HEK293 (cell line): ENCODE results near the gene ZFHX3.

ENCODE experiments used
- CTCF ChIA-PET: fragments of 350-600 bp; formaldehyde crosslinking; extraction: SDS; loops from one replicate; lab custom pipeline; 2021; ENCODE audit warnings: antibody characterized with exemption; lab: Yijun Ruan, JAX
- POLR2A ChIA-PET: fragments of 300-600 bp; formaldehyde crosslinking; extraction: SDS; loops from one replicate; lab custom pipeline; 2020; ENCODE audit warnings: antibody characterized with exemption, inconsistent platforms; lab: Yijun Ruan, JAX
- H3K27ac ChIP-seq: fragments of 200-500 bp; sonication (Bioruptor generic); 2 replicates; pipeline ENCODE4 v1.5.1; 2014; ENCODE audit warnings: low read depth, low read length, control low read depth, inconsistent platforms; ENCODE audit errors: extremely low read depth
- H3K36me3 ChIP-seq, 2 experiments: fragments of 200-500 bp in 1 of 2; sonication (Bioruptor generic) in 1 of 2; 1 replicate in 1 of 2; 2 replicates in 1 of 2; pipeline ENCODE4 v1.5.1; 2014 to 2017; ENCODE audit warnings: inconsistent platforms in 2 of 2, low read length in 2 of 2; ENCODE audit not compliant: control insufficient read depth in 2 of 2, insufficient read depth in 1 of 2
- H3K4me1 ChIP-seq: fragments of 200-500 bp; sonication (Bioruptor generic); 2 replicates; pipeline ENCODE4 v1.5.1; 2014; ENCODE audit warnings: mild to moderate bottlenecking, low read length, inconsistent platforms; ENCODE audit not compliant: control insufficient read depth, insufficient read depth
- H3K4me3 ChIP-seq: 2 replicates; pipeline ENCODE4 v1.5.1; 2011; ENCODE audit warnings: low read depth, mild to moderate bottlenecking, control low read depth, low read length, moderate library complexity
- H3K9me3 ChIP-seq: fragments of 200-500 bp; sonication (Bioruptor generic); 2 replicates; pipeline ENCODE4 v1.5.1; 2014; ENCODE audit warnings: low read depth, low read length, inconsistent platforms; ENCODE audit not compliant: control insufficient read depth, insufficient read depth
- GFI1B ChIP-seq: fragments of 450-650 bp; formaldehyde crosslinking; IDR thresholded peaks from 2 replicates; pipeline ENCODE4 v1.5.1; 2016; ENCODE audit warnings: missing biosample characterization, missing genetic modification characterization
- GLIS2 ChIP-seq: fragments of 450-650 bp; formaldehyde crosslinking; IDR thresholded peaks from 2 replicates; pipeline ENCODE4 v1.5.1; 2016; ENCODE audit warnings: missing biosample characterization, missing genetic modification characterization
- IKZF3 ChIP-seq: fragments of 450-650 bp; IDR thresholded peaks from 2 replicates; pipeline ENCODE4 v1.5.0; 2018; ENCODE audit warnings: missing biosample characterization, mild to moderate bottlenecking, missing genetic modification characterization, moderate library complexity
- KLF1 ChIP-seq: fragments of 450-650 bp; formaldehyde crosslinking; IDR thresholded peaks from 2 replicates; pipeline ENCODE4 v1.5.1; 2016; ENCODE audit warnings: missing biosample characterization, missing genetic modification characterization
- KLF10 ChIP-seq: fragments of 450-650 bp; IDR thresholded peaks from 2 replicates; pipeline ENCODE4 v1.5.1; 2018; ENCODE audit warnings: missing biosample characterization, mild to moderate bottlenecking, missing genetic modification characterization
- MZF1 ChIP-seq: fragments of 450-650 bp; formaldehyde crosslinking; IDR thresholded peaks from 2 replicates; pipeline ENCODE4 v1.5.1; 2017; ENCODE audit warnings: missing biosample characterization, missing genetic modification characterization, borderline replicate concordance
- OVOL3 ChIP-seq: fragments of 450-650 bp; formaldehyde crosslinking; IDR thresholded peaks from 2 replicates; pipeline ENCODE4 v1.5.1; 2016; ENCODE audit warnings: missing biosample characterization, missing genetic modification characterization
- RBAK ChIP-seq: fragments of 450-650 bp; formaldehyde crosslinking; IDR thresholded peaks from 2 replicates; pipeline ENCODE4 v1.5.1; 2016; ENCODE audit warnings: missing biosample characterization, missing genetic modification characterization
- TRIM28 ChIP-seq: IDR thresholded peaks from 2 replicates; pipeline ENCODE4 v1.6.1; 2011; ENCODE audit warnings: low read length, control low read depth, borderline replicate concordance
- ZBTB1 ChIP-seq: fragments of 450-650 bp; formaldehyde crosslinking; IDR thresholded peaks from 2 replicates; pipeline ENCODE4 v1.5.1; 2016; ENCODE audit warnings: missing biosample characterization, missing genetic modification characterization
- ZBTB20 ChIP-seq: fragments of 450-650 bp; formaldehyde crosslinking; IDR thresholded peaks from 2 replicates; pipeline ENCODE4 v1.5.1; 2016; ENCODE audit warnings: missing biosample characterization, missing genetic modification characterization
- ZEB2 ChIP-seq: fragments of 450-650 bp; formaldehyde crosslinking; IDR thresholded peaks from 2 replicates; pipeline ENCODE4 v1.5.1; 2016; ENCODE audit warnings: missing biosample characterization, missing genetic modification characterization
- ZFP37 ChIP-seq: fragments of 450-650 bp; formaldehyde crosslinking; IDR thresholded peaks from 2 replicates; pipeline ENCODE4 v1.5.1; 2016; ENCODE audit warnings: missing biosample characterization, missing genetic modification characterization
- ZNF140 ChIP-seq: fragments of 450-650 bp; formaldehyde crosslinking; IDR thresholded peaks from 2 replicates; pipeline ENCODE4 v1.5.1; 2016; ENCODE audit warnings: missing biosample characterization, missing genetic modification characterization
- ZNF157 ChIP-seq: fragments of 450-650 bp; formaldehyde crosslinking; IDR thresholded peaks from 2 replicates; pipeline ENCODE4 v1.5.1; 2016; ENCODE audit warnings: missing biosample characterization, missing genetic modification characterization
- ZNF202 ChIP-seq: fragments of 450-650 bp; formaldehyde crosslinking; IDR thresholded peaks from 2 replicates; pipeline ENCODE4 v1.5.1; 2016; ENCODE audit warnings: missing biosample characterization, missing genetic modification characterization, borderline replicate concordance
- ZNF341 ChIP-seq: fragments of 450-650 bp; formaldehyde crosslinking; IDR thresholded peaks from 2 replicates; pipeline ENCODE4; 2016; ENCODE audit warnings: low read depth, missing biosample characterization, missing genetic modification characterization
- ZNF558 ChIP-seq: fragments of 450-650 bp; formaldehyde crosslinking; IDR thresholded peaks from 2 replicates; pipeline ENCODE4 v1.5.1; 2016; ENCODE audit warnings: missing biosample characterization, missing genetic modification characterization
- ZNF670 ChIP-seq: fragments of 450-650 bp; formaldehyde crosslinking; IDR thresholded peaks from 2 replicates; pipeline ENCODE4 v1.5.1; 2016; ENCODE audit warnings: missing biosample characterization, missing genetic modification characterization, low read depth
- ZNF777 ChIP-seq: fragments of 450-650 bp; formaldehyde crosslinking; IDR thresholded peaks from 2 replicates; pipeline ENCODE4 v1.5.1; 2017; ENCODE audit warnings: missing biosample characterization, missing genetic modification characterization, borderline replicate concordance
- ZSCAN16 ChIP-seq: fragments of 450-650 bp; formaldehyde crosslinking; IDR thresholded peaks from 2 replicates; pipeline ENCODE4 v1.5.1; 2016; ENCODE audit warnings: missing biosample characterization, missing genetic modification characterization
- TF ChIP-seq, protein P1 (sequence below): fragments of 450-650 bp; formaldehyde crosslinking; optimal IDR thresholded peaks from 2 replicates; pipeline ENCODE3; 2016; ENCODE audit warnings: missing biosample characterization, mild to moderate bottlenecking, missing genetic modification characterization
- TF ChIP-seq, protein P2 (sequence below): fragments of 450-650 bp; formaldehyde crosslinking; IDR thresholded peaks from 2 replicates; pipeline ENCODE4 v1.5.1; 2017; ENCODE audit warnings: missing biosample characterization, missing genetic modification characterization
- TF ChIP-seq, protein P3 (sequence below): fragments of 450-650 bp; formaldehyde crosslinking; IDR thresholded peaks from 2 replicates; pipeline ENCODE4 v1.5.1; 2016; ENCODE audit warnings: missing biosample characterization, missing genetic modification characterization
- TF ChIP-seq, protein P4 (sequence below): fragments of 450-650 bp; formaldehyde crosslinking; IDR thresholded peaks from 2 replicates; pipeline ENCODE4 v1.5.1; 2016; ENCODE audit warnings: missing biosample characterization, missing genetic modification characterization, low read depth

ZFHX3 gene

DNA sequence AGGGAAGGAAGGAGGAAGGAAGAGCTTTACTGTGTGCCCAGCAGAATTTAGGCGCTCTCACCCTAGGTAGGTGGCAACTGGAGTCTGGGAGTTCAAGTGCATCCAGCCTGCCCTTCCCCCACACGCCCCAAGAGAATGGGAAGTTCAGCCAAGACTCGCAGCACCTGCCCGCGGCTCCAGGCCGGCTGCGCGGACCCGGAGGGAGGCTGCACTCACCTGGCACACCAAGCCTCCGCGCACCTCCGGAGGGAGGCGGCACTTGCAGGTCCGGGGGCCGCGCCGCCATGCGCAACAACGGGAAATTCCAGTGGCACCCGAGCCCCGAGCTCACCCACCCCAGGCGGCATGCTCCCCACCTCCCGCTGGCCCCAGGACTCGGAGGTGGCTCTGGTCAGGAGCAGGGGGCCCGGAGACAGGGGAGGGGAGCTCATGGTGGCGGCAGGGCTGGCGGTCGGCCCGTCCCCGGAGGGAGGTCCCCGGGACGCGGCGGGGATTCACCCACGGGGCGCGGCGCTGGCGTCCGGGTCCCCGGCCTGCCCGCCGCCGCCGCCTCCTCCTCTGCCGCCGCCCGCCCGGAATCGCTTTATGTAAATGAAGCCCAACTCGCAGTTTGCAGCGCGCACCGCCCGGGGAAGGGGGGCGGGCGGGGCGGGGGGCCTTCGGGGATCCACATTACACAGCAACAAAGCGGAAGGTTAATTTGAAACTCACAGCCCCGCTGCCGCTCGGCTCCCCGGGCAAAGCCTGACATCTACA lies at the start of gene ZFHX3 (continued):
- TF ChIP-seq ZNF341 (tag by site-specific recombination) (peak; percentile 99), KLF1 (0 out of 2 replicates have a peak, but pooled peaks have one; percentile 25), ZNF670 (tag by site-specific recombination) (no peak), ZNF558 (tag by site-specific recombination) (no peak)
- TF ChIP-seq, protein P1, sequence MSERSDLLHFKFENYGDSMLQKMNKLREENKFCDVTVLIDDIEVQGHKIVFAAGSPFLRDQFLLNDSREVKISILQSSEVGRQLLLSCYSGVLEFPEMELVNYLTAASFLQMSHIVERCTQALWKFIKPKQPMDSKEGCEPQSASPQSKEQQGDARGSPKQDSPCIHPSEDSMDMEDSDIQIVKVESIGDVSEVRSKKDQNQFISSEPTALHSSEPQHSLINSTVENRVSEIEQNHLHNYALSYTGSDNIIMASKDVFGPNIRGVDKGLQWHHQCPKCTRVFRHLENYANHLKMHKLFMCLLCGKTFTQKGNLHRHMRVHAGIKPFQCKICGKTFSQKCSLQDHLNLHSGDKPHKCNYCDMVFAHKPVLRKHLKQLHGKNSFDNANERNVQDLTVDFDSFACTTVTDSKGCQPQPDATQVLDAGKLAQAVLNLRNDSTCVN (tag by site-specific recombination): peak; percentile 80
- TF ChIP-seq, all 188 proteins: peak for 40

DNA sequence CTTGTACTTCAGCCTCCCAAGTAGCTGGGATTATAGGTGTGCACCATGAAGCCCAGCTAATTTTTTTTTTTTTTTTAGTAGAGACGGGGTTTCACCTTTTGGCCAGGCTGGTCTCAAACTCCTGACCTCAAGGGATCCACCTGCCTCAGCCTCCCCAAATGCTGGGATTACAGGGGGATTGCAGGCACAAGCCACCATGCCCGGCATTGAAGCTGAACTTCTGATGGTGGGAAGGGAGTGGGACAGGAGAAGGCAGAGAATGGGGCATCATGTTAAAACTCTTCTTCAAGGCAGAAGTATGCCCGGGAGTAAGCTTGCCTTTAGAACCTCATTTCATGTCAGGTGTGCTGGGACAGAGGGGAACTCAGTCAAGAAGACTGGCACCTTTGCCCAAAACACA lies 48.6 kb upstream of the ZFHX3 start:
- CTCF ChIA-PET: interaction anchor here (0.6 to 1.1 kb wide), 4 partner anchors 27 to 77 kb away, joined by 3 read pairs; no protein-coding TSS in a partner anchor
- no peak overlapping the region for H3K4me3 ChIP-seq
- TF ChIP-seq, protein P2, sequence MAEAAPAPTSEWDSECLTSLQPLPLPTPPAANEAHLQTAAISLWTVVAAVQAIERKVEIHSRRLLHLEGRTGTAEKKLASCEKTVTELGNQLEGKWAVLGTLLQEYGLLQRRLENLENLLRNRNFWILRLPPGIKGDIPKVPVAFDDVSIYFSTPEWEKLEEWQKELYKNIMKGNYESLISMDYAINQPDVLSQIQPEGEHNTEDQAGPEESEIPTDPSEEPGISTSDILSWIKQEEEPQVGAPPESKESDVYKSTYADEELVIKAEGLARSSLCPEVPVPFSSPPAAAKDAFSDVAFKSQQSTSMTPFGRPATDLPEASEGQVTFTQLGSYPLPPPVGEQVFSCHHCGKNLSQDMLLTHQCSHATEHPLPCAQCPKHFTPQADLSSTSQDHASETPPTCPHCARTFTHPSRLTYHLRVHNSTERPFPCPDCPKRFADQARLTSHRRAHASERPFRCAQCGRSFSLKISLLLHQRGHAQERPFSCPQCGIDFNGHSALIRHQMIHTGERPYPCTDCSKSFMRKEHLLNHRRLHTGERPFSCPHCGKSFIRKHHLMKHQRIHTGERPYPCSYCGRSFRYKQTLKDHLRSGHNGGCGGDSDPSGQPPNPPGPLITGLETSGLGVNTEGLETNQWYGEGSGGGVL (tag by site-specific recombination): no peak
- no peak for TF ChIP-seq GLIS2 (tag by site-specific recombination)
- TF ChIP-seq IKZF3 (tag by site-specific recombination): no peak
- TF ChIP-seq, protein P3, sequence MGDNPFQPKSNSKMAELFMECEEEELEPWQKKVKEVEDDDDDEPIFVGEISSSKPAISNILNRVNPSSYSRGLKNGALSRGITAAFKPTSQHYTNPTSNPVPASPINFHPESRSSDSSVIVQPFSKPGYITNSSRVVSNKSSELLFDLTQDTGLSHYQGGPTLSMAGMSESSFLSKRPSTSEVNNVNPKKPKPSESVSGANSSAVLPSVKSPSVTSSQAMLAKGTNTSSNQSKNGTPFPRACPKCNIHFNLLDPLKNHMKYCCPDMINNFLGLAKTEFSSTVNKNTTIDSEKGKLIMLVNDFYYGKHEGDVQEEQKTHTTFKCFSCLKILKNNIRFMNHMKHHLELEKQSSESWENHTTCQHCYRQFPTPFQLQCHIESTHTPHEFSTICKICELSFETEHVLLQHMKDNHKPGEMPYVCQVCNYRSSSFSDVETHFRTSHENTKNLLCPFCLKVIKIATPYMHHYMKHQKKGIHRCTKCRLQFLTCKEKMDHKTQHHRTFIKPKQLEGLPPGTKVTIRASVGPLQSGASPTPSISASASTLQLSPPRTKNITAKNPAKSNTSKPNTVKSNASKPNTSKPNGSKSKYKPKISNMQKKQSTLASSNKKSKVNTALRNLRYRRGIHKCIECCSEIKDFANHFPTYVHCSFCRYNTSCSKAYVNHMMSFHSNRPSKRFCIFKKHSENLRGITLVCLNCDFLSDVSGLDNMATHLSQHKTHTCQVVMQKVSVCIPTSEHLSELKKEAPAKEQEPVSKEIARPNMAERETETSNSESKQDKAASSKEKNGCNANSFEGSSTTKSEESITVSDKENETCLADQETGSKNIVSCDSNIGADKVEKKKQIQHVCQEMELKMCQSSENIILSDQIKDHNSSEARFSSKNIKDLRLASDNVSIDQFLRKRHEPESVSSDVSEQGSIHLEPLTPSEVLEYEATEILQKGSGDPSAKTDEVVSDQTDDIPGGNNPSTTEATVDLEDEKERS: no peak
- TF ChIP-seq KLF1: no peak
- no peak for TF ChIP-seq ZFP37 (tag by site-specific recombination)
- no peak for TF ChIP-seq ZNF202 (tag by site-specific recombination)
- no peak for TF ChIP-seq RBAK (tag by site-specific recombination)
- TF ChIP-seq TRIM28: no peak
- no peak for TF ChIP-seq ZSCAN16 (tag by site-specific recombination)
- no peak for TF ChIP-seq ZNF157 (tag by site-specific recombination)
- no peaks in the 10 kb centered on the region for H3K36me3 ChIP-seq
- peak overlapping the region; percentile 86 for H3K27ac ChIP-seq
- H3K4me1 ChIP-seq: peaks cover 31% of the 10 kb centered on the region
- no peaks in the 10 kb centered on the region for H3K9me3 ChIP-seq
- POLR2A ChIA-PET: interaction anchor here (1.6 kb wide), 1 partner anchor 16 kb away, joined by 3 read pairs; no protein-coding TSS in a partner anchor

DNA sequence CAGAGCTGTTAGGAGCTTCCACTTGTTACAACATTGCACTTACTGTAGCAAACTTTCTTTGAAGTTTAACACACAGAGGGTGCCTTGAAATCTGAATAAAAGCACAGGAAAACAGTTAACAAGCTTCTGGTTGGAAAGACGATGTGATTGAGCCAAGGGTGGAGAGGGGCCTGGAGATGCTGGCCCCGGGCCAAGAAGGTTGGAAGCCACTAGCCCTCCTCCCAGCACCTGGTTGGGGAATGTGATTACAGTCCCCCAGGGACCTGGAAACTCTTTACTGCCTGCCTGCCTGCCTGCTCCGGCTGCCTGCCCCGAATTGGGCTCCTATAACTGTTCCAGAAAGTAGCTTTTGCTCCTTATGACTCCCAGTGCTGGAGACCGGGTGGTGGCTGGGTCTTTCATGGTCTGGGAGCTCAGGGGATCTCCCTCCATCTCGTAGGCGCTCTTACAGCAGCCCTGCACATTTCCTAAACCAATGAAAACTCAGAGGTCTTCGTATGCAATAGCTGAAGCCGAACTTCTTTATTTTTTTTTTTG lies 48.0 kb upstream of the ZFHX3 start:
- peak overlapping the region; percentile 86 for H3K27ac ChIP-seq
- H3K36me3 ChIP-seq: no peaks in the 10 kb centered on the region
- no peaks in the 10 kb centered on the region for H3K9me3 ChIP-seq
- no peak overlapping the region for H3K4me3 ChIP-seq
- peaks cover 31% of the 10 kb centered on the region for H3K4me1 ChIP-seq
- CTCF ChIA-PET: interaction anchor here (0.6 to 1.1 kb wide), 6 partner anchors 26 to 724 kb away, joined by 3 to 6 read pairs (median 4); no protein-coding TSS in a partner anchor
- POLR2A ChIA-PET: interaction anchor here (1.6 kb wide), 1 partner anchor 16 kb away, joined by 3 read pairs; no protein-coding TSS in a partner anchor
- peak; percentile 65 for TF ChIP-seq ZEB2
- TF ChIP-seq OVOL3: peak; percentile 50; the same call in 1 of the 2 replicates
- TF ChIP-seq, protein P4, sequence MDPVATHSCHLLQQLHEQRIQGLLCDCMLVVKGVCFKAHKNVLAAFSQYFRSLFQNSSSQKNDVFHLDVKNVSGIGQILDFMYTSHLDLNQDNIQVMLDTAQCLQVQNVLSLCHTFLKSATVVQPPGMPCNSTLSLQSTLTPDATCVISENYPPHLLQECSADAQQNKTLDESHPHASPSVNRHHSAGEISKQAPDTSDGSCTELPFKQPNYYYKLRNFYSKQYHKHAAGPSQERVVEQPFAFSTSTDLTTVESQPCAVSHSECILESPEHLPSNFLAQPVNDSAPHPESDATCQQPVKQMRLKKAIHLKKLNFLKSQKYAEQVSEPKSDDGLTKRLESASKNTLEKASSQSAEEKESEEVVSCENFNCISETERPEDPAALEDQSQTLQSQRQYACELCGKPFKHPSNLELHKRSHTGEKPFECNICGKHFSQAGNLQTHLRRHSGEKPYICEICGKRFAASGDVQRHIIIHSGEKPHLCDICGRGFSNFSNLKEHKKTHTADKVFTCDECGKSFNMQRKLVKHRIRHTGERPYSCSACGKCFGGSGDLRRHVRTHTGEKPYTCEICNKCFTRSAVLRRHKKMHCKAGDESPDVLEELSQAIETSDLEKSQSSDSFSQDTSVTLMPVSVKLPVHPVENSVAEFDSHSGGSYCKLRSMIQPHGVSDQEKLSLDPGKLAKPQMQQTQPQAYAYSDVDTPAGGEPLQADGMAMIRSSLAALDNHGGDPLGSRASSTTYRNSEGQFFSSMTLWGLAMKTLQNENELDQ: no peak
- TF ChIP-seq ZNF777 (tag by site-specific recombination): no peak
- no peak for TF ChIP-seq ZBTB1 (tag by site-specific recombination)
- no peak for TF ChIP-seq ZNF140 (tag by site-specific recombination)
- peak; percentile 60 for TF ChIP-seq GFI1B (tag by site-specific recombination)
- TF ChIP-seq MZF1: peak; percentile 87; the same call in 1 of the 2 replicates
- peak; percentile 90 for TF ChIP-seq ZBTB20 (tag by site-specific recombination)
- peak; percentile 64 for TF ChIP-seq KLF1
- peak; percentile 69; the same call in 1 of the 2 replicates for TF ChIP-seq KLF10 (tag by site-specific recombination)
